CD4-positive, CD25-positive, alpha-beta regulatory T cell (primary cell): ENCODE measurements around the gene TMA16. TPM values are rescaled to one million over a fixed set of nuclear protein-coding genes. Genes with fewer than 3 reads are reported as not detected.
"Not testable (repeated sequence)": the region's sequence is repeated elsewhere in the genome, so short reads cannot be mapped to it uniquely, and the experiment has no call there.

Experiments
- ATAC-seq, 2 donors: fragments of 150-1000 bp; cut with Tn5 transposase; one replicate each; pipeline ENCODE4 v1.10.0; 2021; ENCODE audit warnings: low read depth in 2 of 2, moderate number of reproducible peaks in 2 of 2, moderate library complexity in 1 of 2
- DNase-seq, 3 donors: peaks; one replicate each; pipeline versions ENCODE4 v3.0.0 to v3.0.0-alpha.2; 2012 to 2022; ENCODE audit warnings: mixed read lengths in 1 of 3
- H3K27ac ChIP-seq: one replicate; pipeline ENCODE4 v1.7.0; 2013; ENCODE audit warnings: mild to moderate bottlenecking, low read length; ENCODE audit not compliant: insufficient read depth, poor library complexity, severe bottlenecking
- H3K27me3 ChIP-seq: one replicate; pipeline ENCODE4 v1.7.0; 2013; ENCODE audit warnings: low read length; ENCODE audit not compliant: control insufficient read depth, insufficient read depth
- H3K36me3 ChIP-seq: one replicate; pipeline ENCODE4 v1.7.0; 2013; ENCODE audit warnings: mild to moderate bottlenecking, low read length, moderate library complexity; ENCODE audit not compliant: control insufficient read depth, insufficient read depth
- H3K4me1 ChIP-seq: 2 replicates; pipeline ENCODE4 v1.7.0; 2013; ENCODE audit warnings: mild to moderate bottlenecking, low read length; ENCODE audit not compliant: insufficient read depth, control insufficient read depth, poor library complexity, severe bottlenecking
- H3K4me3 ChIP-seq: one replicate; pipeline ENCODE4 v1.7.0; 2013; ENCODE audit warnings: low read depth, mild to moderate bottlenecking, low read length, moderate library complexity
- H3K9me3 ChIP-seq, 2 experiments: 1 replicate in 1 of 2; 2 replicates in 1 of 2; pipeline ENCODE4 v1.7.0; 2013; ENCODE audit warnings: low read length in 2 of 2, mild to moderate bottlenecking in 1 of 2, moderate library complexity in 1 of 2; ENCODE audit not compliant: control insufficient read depth in 2 of 2
- H3K27ac Mint-ChIP-seq, 3 donors: one replicate each; pipeline ENCODE4 v1.8.0; 2020 to 2022; ENCODE audit warnings: mild to moderate bottlenecking in 3 of 3, mixed read lengths in 3 of 3, moderate library complexity in 2 of 3
- H3K27me3 Mint-ChIP-seq: one replicate; pipeline ENCODE4 v1.8.0; 2022; ENCODE audit warnings: mild to moderate bottlenecking, mixed read lengths
- H3K36me3 Mint-ChIP-seq: one replicate; pipeline ENCODE4 v1.8.0; 2020; ENCODE audit warnings: mixed read lengths
- H3K4me1 Mint-ChIP-seq, 4 donors: one replicate each; pipeline ENCODE4 v1.8.0; 2020 to 2022; ENCODE audit warnings: mixed read lengths in 4 of 4, mild to moderate bottlenecking in 1 of 4
- H3K4me3 Mint-ChIP-seq, 4 donors: one replicate each; pipeline ENCODE4 v1.8.0; 2020 to 2022; ENCODE audit warnings: mild to moderate bottlenecking in 4 of 4, mixed read lengths in 4 of 4, moderate library complexity in 3 of 4
- H3K9me3 Mint-ChIP-seq, 7 donors: one replicate each; pipeline ENCODE4 v1.8.0; 2020 to 2022; ENCODE audit warnings: mixed read lengths in 7 of 7, mild to moderate bottlenecking in 3 of 7, moderate library complexity in 2 of 7
- polyA plus RNA-seq, 4 donors: library from polyadenylated mRNA; unstranded; fragments of 300-500 nt; fragmentation: Illumina TruSeq; gene quantifications; one replicate each; pipeline ENCODE4 v1.2.3, GENCODE V29; 2021
- total RNA-seq: library from RNA; stranded (reverse); gene quantifications from one replicate; pipeline ENCODE4 v1.2.3, GENCODE V29; 2022

TMA16 gene
- total and polyA plus RNA-seq, 5 donors from 2014 or later, result 10.4 to 20.7 (median 15.3) TPM

DNA sequence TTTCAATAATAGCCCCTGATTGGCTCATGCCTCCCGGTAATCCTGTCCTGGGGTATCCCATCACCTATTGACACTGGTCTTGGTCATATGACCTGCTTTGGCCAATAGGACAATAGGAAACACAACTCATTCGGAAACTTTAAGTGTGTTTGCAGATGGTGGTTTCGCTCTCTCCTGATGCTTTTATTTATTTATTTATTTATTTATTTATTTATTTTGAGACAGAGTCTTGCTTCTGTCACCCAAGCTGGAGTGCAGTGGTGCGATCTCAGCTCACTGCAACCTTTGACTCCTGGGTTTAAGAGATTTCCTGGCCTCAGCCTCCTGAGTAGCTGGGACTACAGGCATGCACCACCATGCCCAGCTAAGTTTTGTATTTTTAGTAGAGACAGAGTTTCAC, 44.3 kb downstream of the TMA16 start:
- not testable (repeated sequence) for ATAC-seq, H3K4me1 ChIP-seq, H3K9me3 ChIP-seq, H3K36me3 Mint-ChIP-seq, H3K27me3 ChIP-seq, H3K4me3 Mint-ChIP-seq, H3K27me3 Mint-ChIP-seq, DNase-seq, H3K27ac Mint-ChIP-seq, H3K36me3 ChIP-seq, H3K9me3 Mint-ChIP-seq, H3K4me3 ChIP-seq, H3K27ac ChIP-seq, H3K4me1 Mint-ChIP-seq

DNA sequence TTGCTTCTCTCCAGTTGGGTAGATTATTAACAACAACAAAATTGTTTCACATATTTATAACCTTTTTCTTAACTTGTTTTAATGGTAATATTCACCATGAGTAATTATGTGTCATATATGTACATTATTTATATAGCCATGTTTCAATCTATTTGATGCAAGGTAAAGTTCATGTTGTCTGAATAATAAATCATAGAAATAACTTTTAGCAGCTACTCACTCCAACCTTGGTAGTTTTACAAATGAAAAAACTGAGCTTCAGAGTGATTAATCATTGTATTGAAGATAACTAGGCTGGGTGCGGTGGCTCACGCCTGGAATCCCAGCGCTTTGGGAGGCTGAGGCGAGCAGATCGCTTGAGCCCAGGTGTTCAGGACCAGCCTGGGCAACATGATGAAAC, 46.0 kb downstream of the TMA16 start:
- no peaks in the 10 kb centered on the region for H3K36me3 ChIP-seq
- H3K36me3 Mint-ChIP-seq, result peaks cover 6% of the 10 kb centered on the region
- no peak overlapping the region for H3K4me3 Mint-ChIP-seq
- H3K9me3 Mint-ChIP-seq, result no peaks in the 10 kb centered on the region
- no peak overlapping the region for H3K4me3 ChIP-seq
- DNase-seq (no peak), ATAC-seq (no peak)
- no peak overlapping the region for H3K27ac ChIP-seq
- no peaks in the 10 kb centered on the region for H3K27me3 Mint-ChIP-seq
- no peaks in the 10 kb centered on the region for H3K4me1 ChIP-seq
- H3K27ac Mint-ChIP-seq, result no peak overlapping the region
- no peaks in the 10 kb centered on the region for H3K9me3 ChIP-seq
- no peaks in the 10 kb centered on the region for H3K4me1 Mint-ChIP-seq
- no peaks in the 10 kb centered on the region for H3K27me3 ChIP-seq

DNA sequence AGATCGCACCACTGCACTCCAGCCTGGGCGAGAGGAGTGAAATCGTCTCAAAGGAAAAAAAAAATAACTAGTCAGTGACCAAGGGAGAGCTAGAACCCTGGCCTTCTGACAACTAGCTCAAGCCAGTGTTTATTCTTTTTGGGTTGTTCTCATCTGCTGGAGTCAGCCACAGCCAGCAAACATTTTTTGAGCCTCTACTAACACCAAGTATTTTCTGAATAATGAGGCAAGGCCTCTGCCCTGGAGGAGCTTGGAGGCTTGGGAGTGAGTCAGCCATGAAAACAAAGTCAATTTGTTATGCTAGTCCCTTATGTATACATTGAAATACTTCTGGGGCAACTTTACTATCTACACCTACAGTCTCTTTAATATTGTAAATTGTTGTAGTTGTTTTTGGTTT, 46.5 kb downstream of the TMA16 start:
- H3K4me3 ChIP-seq, result no peak overlapping the region
- H3K27ac Mint-ChIP-seq, result no peak overlapping the region
- H3K9me3 ChIP-seq, result no peaks in the 10 kb centered on the region
- H3K27me3 Mint-ChIP-seq, result no peaks in the 10 kb centered on the region
- DNase-seq (no peak), ATAC-seq (no peak)
- no peaks in the 10 kb centered on the region for H3K4me1 Mint-ChIP-seq
- no peaks in the 10 kb centered on the region for H3K4me1 ChIP-seq
- no peaks in the 10 kb centered on the region for H3K9me3 Mint-ChIP-seq
- H3K36me3 Mint-ChIP-seq, result peaks cover 6% of the 10 kb centered on the region
- H3K36me3 ChIP-seq, result no peaks in the 10 kb centered on the region
- H3K27ac ChIP-seq, result no peak overlapping the region
- H3K4me3 Mint-ChIP-seq, result no peak overlapping the region
- no peaks in the 10 kb centered on the region for H3K27me3 ChIP-seq

DNA sequence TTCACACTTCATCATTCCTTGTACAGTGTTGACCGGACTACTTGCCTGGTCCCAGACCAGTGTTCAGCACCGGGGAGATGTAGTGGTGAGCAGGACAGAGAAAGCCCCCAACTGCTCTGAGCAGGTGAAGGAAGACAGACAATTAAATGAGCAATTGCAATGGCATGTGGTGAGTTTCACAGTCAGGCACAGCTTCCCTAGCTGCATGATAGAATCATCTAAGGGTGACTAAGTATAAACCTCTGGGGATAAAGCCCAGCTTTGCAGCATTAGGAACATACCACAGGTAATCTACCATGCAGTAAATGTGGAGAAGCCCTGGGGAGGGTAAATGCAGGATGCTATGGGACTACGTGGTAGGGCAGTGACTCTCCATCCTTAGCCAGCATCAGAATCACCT, 47.8 kb downstream of the TMA16 start:
- ATAC-seq, result no peak
- H3K36me3 ChIP-seq, result no peaks in the 10 kb centered on the region

DNA sequence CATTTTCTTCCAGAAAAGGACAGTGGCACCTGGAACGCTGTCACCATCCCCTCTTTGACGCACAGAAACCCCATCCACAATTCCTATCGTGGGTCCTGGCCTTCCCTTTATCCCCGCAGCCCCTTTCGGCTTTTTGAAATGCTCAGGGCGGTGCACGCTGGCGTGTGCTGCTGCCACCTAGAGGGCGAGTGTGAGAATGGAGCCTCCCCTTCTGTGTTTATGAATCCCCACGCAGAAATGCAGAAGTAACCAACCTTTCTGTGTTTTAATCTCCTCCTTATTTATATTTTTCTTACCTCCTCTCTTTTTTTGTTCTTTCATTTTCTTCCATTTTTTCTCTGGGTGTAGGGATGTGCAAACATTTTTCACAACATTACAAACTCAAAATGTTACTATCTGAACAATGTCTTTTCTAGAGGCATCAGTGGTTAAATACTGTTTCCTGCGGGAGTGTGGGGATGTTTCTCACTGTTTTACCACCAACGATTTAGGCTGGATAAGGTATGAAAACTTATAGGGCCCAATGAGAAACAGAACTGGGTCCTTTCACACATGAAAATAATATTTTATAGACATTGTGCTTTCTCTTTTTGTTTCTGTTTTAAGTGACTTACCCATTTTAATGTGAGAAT, 50.0 kb downstream of the TMA16 start:
- Histone ChIP-seq H3K27me3 (no peaks in the 10 kb centered on the region), H3K27ac (no peak overlapping the region), H3K9me3 (no peaks in the 10 kb centered on the region), H3K4me1 (no peaks in the 10 kb centered on the region), H3K36me3 (no peaks in the 10 kb centered on the region), H3K4me3 (peak overlapping the region; percentile 80)
- ATAC-seq (peak; percentile 83 to 88), DNase-seq (peak; percentile 37 to 68 (median 51))
- H3K4me3 Mint-ChIP-seq, result no peak overlapping the region
- peaks cover 0 to 14% (median 6%) of the 10 kb centered on the region in 4 donors for H3K4me1 Mint-ChIP-seq
- H3K27me3 Mint-ChIP-seq, result no peaks in the 10 kb centered on the region
- no peak overlapping the region for H3K27ac Mint-ChIP-seq
- no peaks in the 10 kb centered on the region for H3K9me3 Mint-ChIP-seq
- H3K36me3 Mint-ChIP-seq, result no peaks in the 10 kb centered on the region

More for the DNA sequence above, 47.8 kb downstream of the TMA16 start:
- no peaks in the 10 kb centered on the region for H3K27me3 Mint-ChIP-seq
- no peaks in the 10 kb centered on the region for H3K9me3 Mint-ChIP-seq
- Histone ChIP-seq H3K27me3 (no peaks in the 10 kb centered on the region), H3K9me3 (no peaks in the 10 kb centered on the region), H3K4me3 (no peak overlapping the region), H3K27ac (no peak overlapping the region), H3K4me1 (no peaks in the 10 kb centered on the region)
- H3K4me1 Mint-ChIP-seq, result no peaks in the 10 kb centered on the region
- no peak overlapping the region for H3K4me3 Mint-ChIP-seq
- H3K27ac Mint-ChIP-seq, result no peak overlapping the region
- no peaks in the 10 kb centered on the region for H3K36me3 Mint-ChIP-seq
- DNase-seq, result no peak

DNA sequence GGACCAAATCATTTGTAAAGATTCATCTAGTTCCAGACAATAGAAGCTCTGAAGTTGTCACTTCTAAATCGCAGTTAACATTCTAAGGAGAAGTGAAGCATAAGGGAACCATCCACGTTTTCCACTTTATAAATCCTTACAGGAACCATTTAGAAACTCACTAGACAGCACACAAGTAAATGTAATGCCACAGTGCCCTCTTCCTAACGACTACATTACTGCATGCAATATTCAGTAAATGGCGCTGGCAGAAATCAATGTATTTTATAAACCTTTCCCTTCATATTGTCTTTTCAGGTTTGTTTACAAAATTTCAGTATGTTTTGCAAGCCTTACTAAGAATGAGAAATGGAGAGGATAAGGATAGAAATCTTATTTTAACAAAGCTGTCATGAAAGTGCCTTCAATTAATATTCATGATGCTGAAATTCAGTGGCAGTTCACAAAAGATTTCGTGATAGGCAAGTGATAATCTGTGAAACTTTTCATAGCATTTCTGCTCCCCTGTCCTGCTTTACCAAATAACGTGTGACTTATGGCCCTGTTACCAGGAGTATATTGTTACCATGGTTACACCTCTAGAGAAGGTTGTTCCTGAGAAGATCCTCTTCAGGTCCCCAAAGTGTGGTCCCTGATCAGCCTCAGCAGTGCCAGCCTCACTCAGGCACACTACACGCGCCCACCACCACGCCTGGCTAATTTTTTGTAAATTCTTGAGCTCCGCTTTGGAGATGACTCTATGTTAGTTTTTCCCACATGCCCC, 54.2 kb downstream of the TMA16 start:
- no peaks in the 10 kb centered on the region for H3K9me3 ChIP-seq
- Mint-ChIP-seq H3K9me3 (no peaks in the 10 kb centered on the region), H3K27ac (no peak overlapping the region), H3K4me3 (peak overlapping the region; percentile 41 to 90 (median 65)), H3K4me1 (peaks cover 5 to 25% (median 13%) of the 10 kb centered on the region in 4 donors), H3K27me3 (peaks cover 5% of the 10 kb centered on the region), H3K36me3 (no peaks in the 10 kb centered on the region)
- H3K27ac ChIP-seq, result no peak overlapping the region
- H3K36me3 ChIP-seq, result no peaks in the 10 kb centered on the region
- peak in 2 of 3 donors; percentile 50 to 67 for DNase-seq
- no peaks in the 10 kb centered on the region for H3K27me3 ChIP-seq
- H3K4me1 ChIP-seq, result peaks cover 10% of the 10 kb centered on the region
- no peak overlapping the region for H3K4me3 ChIP-seq
- peak; percentile 36 to 39 for ATAC-seq

DNA sequence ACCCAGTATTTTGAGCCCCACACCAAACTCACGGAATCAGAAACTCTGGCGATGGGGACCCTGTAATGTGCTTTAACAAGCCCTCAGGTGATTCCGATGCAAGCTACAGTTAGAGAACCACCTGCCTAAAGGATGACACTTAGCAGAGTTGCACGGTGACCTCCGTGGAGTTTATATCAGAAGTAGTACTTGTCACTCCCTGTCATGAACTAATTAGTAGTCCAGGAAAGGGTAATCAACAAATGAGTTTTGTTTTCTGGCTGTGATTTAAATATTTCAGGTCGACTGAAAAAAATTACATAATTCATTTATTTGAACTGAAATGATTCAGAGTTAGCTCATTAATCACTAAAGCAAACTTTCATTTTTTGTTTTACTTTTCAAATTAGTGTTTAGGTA, 56.4 kb downstream of the TMA16 start:
- no peak for DNase-seq
- H3K4me3 Mint-ChIP-seq, result peak overlapping the region in 1 of 4 donors; percentile 47
- H3K36me3 Mint-ChIP-seq, result no peaks in the 10 kb centered on the region
- H3K27me3 ChIP-seq, result no peaks in the 10 kb centered on the region
- no peaks in the 10 kb centered on the region for H3K36me3 ChIP-seq
- no peaks in the 10 kb centered on the region for H3K9me3 ChIP-seq
- peaks cover 10% of the 10 kb centered on the region for H3K4me1 ChIP-seq
- no peak overlapping the region for H3K27ac ChIP-seq
- H3K4me3 ChIP-seq, result no peak overlapping the region
- no peaks in the 10 kb centered on the region for H3K9me3 Mint-ChIP-seq
- no peak for ATAC-seq
- no peak overlapping the region for H3K27ac Mint-ChIP-seq
- peaks cover 5% of the 10 kb centered on the region for H3K27me3 Mint-ChIP-seq
- peaks cover 9 to 31% (median 17%) of the 10 kb centered on the region in 4 donors for H3K4me1 Mint-ChIP-seq

DNA sequence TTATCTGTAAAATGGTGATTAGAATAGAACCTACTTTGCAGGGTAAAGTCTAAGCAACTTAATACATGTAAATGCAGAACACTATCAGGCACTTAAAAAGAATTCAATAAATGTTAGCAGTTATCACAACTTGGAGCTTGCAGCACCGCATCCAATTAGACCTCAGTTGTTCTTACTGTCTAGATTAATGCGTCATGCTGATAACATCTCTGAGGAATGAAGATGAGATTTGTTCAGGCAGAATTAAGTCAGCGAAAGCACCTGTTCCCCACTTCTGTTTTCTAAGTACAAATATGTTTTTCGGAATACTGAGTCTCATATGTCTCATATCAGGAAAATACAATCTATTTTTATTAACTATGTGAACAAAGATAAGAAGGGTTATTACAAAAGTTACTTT, 58.7 kb downstream of the TMA16 start:
- H3K4me1 ChIP-seq, result peaks cover 17% of the 10 kb centered on the region
- no peaks in the 10 kb centered on the region for H3K9me3 ChIP-seq
- no peak for DNase-seq
- ATAC-seq, result no peak
- H3K27me3 ChIP-seq, result no peaks in the 10 kb centered on the region
- no peaks in the 10 kb centered on the region for H3K9me3 Mint-ChIP-seq
- H3K4me1 Mint-ChIP-seq, result peaks cover 14 to 42% (median 27%) of the 10 kb centered on the region in 4 donors
- H3K4me3 ChIP-seq, result no peak overlapping the region
- no peaks in the 10 kb centered on the region for H3K36me3 ChIP-seq
- no peak overlapping the region for H3K27ac ChIP-seq
- peaks cover 5% of the 10 kb centered on the region for H3K27me3 Mint-ChIP-seq
- no peaks in the 10 kb centered on the region for H3K36me3 Mint-ChIP-seq
- H3K27ac Mint-ChIP-seq, result no peak overlapping the region
- H3K4me3 Mint-ChIP-seq, result peak overlapping the region in 1 of 4 donors; percentile 7
